ENCODE data around the gene IL22RA2.

IL22RA2 gene

DNA sequence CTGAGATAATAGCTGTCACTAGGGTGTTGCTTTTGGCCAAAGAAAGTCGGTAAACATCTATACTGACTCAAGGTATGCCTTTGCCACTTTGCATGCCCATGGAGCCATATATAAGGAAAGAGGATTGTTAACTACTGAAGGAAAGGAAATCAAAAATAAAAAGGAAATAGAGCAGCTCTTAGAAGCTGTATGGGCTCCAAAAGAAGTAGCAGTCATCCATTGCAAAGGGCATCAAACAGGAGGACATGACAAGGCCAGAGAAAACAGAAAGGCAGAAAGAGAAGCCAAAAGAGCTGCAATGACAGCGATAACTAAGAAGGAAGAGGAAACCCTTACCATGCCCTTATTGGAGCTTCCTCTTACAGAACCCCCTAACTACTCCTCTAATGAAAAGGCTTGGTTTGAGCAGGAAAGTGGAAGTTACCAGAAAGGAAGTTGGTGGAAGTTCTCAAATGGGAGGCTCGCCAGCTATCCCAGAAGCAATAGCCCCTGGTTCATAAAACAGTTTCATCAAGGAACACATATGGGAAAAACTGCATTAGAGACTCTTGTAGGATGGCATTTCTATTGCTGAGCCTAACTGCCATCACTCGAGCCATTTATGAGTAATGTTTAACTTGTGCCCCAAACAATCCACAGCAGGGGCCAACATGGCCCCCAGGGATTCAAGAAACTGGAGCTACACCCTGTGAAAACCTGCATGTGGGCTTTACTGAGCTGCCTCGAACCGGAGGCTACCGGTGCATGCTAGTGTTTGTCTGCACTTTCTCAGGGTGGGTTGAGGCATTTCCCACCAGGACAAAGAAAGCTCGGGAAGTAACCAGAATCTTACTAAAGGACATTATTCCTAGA lies 7.0 kb downstream of the IL22RA2 start:
- DNase-seq (ENCODE audit: low read depth) = no peak

DNA sequence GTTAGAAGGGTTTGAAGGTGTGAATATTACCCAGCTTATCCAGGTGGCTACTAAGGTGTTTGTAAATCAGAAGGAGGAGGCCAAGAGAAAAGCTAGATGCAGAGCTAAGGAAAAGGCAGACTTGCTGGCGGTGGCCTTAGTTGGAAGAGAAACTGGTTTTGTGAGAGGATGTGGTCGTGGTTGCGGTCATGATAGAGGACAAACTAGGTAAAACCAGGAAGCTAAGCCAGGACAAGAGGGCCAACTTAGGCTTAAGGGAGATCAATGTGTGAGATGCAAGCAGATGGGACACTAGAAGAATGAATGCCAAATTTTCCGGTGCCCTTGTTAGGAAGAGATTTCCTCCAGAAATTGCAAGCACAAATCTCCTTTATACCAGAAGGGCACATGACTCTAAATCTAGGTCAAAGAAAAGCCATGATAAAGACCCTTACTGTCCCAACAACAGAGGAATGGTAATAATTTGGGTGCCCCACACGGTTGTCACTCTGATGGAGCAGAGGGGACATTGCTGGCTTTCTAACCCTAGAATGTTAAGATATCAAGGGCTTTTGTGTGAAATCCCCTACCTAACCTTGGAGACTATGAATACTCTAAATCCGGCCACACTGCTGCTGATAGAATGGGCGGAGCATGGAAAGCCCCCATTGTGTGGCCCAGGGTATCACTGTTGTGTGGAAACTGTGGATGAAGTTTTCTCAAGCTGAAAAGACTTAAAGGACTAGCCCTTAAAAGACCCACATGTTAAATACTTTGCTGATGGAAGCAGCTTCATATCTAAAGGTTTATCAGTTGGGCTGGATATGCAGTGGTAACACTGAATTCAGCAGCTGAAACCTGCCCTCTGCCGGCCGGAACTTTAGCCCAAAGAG lies 7.8 kb downstream of the IL22RA2 start:
- DNase-seq (ENCODE audit: low read depth) = no peak

DNA sequence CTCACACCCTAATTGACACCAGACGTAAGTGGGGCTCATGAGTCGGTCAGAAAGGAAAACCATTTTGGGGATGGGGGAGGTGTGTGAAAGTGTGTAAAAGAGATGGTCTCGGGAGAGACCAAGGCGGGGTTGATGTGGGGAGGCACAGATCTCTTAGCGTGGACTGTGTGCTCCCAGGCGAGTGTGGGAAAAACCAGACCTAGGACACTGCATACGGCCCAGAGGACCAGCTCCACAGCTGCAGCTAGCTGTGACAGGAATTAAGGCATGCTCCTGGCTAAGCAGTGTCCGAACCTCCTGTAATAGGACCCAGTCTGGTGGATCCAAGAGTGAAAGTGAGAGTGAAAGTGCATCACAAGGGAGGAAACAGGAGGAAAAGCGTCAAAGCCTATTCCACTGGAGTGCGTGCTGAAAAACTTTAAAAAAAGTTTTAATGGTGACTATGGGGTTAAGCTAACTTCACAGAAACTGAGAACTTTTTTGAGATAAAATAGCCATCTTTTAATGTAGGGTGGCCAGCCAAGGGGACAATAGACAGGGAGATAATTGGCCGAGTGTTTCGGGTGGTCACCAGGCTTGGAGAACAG lies 9.6 kb downstream of the IL22RA2 start:
- no peak for DNase-seq (ENCODE audit: low read depth)

DNA sequence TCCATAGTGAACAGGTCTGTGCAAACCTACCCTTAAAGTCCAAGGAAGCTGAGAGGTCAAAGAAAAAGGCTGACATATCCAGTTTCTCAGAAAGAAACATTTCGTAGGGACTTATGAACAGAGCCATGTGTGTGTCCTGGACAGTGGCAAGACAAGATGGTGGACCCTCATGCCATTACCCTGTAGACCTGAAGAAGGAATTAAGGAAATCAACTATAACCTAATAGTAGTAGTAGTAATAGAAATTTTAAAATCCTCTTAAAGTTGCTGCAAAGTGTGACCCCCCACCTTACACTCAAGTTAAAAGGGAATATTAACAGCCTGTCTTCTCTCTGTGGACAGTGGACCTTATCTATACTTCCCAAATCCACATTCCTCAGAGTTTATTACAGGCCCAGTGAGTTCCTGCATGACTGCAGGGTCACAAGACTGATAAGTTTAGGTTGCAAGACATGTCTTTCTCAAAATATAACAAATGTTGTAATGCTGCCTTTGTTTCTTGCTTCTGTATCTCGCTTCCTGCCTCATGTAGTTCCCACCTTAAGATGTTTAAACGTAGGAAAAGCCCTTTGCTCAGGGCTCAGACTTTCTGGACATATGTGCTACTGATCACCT lies 10.6 kb downstream of the IL22RA2 start:
- no peak for DNase-seq (ENCODE audit: low read depth)

DNA sequence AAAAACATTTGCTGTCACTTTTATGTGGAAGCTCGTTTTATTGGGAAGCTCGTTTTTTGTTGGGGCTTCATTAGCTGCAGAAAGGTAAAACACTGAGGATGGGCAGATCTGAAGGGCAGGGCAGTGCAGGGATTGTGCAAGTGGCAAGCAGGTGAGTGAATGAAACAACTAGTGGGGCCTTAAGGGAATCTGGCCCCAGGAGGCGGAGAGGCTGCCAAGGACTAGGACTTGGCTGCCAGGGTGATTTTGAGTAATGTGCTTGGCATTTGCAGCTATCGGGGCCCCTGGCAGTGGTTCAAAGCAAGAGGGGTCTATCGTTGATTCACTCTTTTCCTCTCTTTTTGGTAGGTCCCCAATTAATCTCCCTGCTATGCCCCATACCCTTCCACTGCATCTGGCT lies 11.5 kb downstream of the IL22RA2 start:
- DNase-seq (ENCODE audit: low read depth) = no peak

DNA sequence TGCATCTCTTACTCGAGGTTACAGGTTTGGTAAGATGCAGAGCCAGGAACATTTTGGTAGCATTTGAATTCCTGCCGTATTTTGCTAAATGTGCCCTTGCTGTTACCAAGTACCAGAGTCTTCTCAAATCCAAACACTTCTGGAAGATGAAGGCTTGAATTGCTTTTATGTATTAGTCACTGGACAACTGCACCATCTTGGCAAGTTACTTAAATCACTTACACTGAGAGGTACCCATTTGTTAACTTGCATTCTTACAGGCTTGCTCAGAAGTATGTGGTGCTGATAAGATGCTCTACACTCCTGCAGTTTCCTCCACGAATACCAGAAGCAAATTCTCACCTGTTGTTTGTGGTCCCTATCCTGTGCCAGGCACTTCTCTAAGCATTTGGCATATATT lies 12.7 kb downstream of the IL22RA2 start:
- DNase-seq (ENCODE audit: low read depth) = no peak

DNA sequence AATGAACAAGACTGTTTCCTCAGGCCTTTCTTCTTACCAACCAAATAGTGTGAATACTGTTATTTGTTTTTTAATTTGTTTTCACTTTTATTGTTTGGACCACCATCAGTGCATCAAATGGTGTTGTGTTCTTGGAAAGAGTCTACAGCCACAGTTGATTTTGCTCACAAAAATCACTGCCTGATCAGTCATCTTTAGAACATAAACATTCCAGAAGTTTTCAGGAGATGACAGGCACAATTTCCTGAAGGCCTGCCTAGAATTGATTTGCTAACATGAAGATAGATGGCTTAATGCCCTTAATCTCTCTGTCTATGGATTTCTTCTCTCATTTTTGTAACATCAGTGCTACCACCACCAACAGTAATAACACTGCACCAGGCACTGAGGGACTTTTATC lies 13.5 kb downstream of the IL22RA2 start:
- DNase-seq (ENCODE audit: low read depth) = no peak

DNA sequence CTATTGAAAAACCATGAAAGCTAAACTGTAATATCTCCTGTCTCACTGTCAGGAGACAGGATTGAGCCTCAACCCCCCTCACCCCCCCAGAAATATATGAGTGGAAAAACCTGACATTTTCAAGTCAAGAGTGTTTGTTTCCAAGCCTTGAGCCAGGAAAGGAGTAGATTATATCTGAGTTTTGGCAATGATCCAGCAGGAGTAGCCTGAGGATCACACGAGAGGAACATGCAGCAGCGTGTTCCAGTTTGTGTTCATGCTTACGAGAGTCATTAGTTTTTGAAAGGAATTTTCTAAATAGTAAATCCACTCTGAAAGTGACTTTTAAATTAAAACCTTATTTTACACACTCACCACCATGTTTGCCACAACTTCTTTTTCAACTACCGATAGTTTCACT lies 15.8 kb downstream of the IL22RA2 start:
- no peak for DNase-seq (ENCODE audit: low read depth)

DNA sequence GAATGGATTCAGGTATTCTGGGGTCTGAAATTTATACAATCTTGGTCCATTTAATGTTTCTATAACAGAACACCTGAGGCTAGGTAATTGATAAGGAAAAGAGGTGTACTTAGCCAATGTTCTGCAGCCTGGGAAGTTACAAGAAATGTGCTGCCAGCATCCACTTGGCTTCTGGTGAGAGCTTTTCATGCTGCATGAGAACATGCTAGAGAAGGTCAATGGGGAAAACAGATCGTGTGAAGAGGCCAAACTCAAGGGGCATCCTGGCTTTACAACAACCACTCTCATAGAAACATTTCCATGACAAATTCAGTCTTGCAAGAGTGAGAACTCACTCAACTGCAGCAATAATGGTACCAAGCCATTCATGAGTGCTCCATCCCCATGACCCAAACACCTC lies 16.8 kb downstream of the IL22RA2 start:
- no peak for DNase-seq (ENCODE audit: low read depth)

DNA sequence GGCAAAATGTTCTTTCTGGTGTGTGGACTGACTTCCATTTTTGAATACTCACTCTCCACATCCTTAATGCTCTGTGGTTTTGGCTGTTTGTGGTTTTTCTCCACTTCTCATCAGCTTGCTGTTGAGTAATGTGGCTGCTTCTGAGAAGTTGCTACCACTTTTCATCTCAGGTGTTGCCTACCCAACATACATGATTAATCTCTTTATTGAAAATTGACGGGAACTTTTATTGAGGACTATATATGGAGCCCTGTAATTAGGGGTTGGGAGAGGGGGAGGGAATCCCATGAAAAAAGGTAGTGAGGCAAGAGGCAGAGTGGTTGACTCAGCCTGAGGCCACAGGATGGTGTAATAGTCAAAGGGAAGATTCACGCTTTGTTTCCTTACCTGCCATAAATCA lies 17.6 kb downstream of the IL22RA2 start:
- DNase-seq (ENCODE audit: low read depth) = no peak

DNA sequence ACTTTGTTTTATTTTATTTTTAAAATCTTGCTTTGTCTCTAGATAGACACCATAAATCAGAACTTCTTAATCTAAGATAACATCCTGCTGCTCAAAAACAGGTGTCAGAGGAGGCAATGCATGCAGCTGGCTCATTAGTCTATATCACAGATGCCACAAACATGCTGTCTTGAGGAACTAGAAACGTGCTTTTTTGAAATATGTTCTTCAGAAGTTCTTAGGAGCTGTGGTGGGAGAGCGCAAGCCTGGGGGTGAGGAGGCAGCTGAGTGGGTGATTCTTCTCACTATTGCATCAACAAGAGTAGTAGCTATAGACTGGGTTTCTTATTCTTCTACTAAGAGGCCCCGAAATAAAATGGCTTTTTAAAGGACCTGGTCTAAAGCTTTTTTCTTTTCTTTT lies 23.4 kb downstream of the IL22RA2 start:
- DNase-seq (ENCODE audit: low read depth) = no peak

DNA sequence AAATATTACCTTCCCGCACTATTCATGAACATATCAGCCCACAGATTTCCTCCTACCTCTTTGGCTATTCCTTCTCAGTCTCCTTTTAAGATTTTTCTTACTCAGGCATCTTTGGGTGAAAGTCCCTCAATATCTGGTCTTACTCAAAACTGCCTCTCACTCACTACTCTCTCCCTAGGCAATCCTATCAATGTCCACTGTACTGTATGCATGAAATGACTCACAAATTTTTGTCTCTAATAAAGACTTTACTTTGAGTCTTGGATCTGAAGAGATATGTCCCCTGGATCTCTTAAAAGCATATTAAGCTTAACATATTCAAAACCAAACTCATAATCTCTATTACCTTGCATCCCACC lies 24.4 kb downstream of the IL22RA2 start:
- DNase-seq (ENCODE audit: low read depth) = no peak

DNA sequence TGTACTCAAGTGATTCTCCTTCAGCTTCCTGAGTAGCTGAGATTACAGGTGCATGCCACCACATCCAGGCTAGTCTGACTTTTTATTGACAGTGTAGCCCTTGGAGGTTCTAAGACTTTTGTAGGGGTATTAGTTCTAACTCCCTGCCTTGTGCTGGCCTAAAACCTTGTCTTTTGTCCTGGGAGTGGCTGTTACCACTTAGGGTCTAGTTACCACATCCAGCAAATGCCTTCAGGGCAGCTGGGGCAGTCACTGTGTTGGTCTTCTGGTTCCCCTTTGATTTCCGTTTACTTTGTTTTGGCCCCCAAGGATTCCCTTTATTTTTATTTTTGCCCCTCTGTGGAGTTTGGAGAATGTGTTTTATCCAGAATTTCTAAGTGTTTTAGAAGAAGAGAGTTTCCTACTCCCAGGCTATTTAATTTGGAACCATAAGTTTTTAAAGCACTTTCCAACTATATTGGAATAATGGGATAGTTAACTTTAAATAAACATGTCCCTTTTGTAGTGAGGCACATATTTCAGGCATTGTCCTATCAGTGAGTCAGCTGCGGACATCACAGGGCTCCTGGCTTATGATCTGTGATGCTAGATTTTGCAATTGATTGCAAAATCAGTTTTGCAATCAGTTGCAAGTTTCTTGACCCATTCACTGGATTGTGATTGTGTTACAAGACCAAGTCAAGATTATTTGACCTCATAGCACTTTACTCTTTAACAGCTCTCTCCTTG lies 25.0 kb downstream of the IL22RA2 start:
- no peak for DNase-seq (ENCODE audit: low read depth)

DNA sequence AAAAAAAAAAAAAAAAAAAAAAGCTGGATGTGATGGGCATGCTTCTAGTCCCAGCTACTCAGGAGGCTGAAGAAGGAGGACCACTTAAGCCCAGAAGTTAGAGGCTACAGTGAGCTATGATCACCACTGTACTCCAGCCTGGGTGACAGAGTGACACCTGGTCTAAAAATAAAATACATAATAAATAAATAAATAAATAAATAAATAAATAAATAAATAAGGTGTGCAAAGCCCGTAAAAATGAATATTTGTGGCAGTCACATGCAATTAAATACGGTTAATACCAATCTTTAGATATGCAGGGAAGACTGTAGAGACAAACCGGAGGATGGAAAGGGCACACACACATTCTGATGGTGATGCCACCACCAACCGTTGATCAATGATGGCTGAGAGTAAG lies 26.2 kb downstream of the IL22RA2 start:
- DNase-seq (ENCODE audit: low read depth) = no peak

DNA sequence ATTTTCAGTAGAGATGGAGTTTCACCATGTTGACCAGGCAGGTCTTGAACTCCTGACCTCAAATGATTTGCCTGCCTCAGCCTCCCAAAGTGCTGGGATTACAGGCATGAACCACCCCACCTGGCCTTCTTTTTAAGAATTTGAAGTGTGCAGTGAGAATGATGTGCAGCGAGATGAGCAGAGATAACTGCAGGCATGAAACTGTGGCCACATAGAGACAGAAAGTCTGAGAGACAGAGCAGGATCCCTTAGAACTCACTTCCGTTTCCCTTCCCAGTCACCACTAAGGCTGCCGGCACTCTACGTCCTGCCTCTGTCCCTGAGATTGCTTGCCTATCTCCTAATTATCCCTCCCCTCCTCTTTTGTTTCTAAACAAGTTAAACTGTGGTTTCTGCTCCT lies 27.2 kb downstream of the IL22RA2 start:
- no peak for DNase-seq (ENCODE audit: low read depth)

DNA sequence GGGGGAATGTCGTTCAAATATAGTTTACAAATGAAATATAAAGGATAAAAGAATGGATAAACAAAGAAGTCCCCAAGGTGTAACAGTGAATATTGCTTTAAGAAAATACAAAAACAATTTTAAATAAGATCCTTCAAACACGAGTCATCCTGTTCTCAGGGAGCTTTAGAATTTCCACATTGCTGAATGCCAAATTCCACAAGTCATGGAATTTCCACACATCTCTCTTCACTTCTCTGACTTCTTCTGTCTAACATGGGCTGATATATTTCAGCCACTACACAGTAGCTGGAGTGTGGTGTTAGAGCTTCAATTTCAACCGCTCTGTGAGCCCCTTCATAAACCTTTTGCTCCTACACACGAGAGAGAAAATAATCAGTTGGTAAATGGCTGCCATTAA lies 28.0 kb downstream of the IL22RA2 start:
- DNase-seq (ENCODE audit: low read depth) = no peak

DNA sequence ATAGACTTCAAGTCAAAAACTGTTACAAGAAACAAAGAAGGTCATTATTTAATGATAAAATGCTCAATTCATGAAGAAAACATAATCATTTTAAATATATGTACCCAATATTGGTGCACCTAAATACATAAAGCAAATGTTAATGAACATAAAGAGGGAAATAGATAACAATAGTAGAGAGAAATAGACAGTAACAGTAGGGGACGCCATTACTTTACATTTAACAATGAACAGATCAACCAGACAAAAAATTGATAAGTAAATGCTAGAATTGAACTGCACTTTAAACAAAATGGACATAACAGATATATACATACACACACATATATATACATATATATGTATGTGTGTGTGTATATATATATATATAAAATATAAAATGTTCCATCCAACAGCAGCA lies 37.4 kb downstream of the IL22RA2 start:
- DNase-seq (ENCODE audit: low read depth) = no peak

DNA sequence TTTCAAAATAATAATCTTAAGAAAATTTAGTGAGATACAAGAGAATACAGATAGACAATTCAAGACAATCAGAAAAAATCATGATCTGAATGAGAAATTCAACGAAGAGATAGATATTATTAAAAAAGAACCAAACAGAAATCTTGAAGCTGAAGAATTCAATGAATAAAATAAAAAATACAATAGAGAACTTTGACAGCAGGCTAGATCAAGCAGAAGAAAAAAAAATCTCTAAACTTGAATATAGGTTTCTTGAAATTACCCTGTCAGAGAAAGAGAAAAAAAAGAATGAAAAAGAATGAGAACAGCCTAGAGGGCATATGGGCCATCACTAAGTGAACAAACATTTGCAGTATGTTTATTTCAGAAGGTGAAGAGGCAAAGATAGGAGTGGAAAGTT lies 39.0 kb downstream of the IL22RA2 start:
- DNase-seq (ENCODE audit: low read depth) = no peak

DNA sequence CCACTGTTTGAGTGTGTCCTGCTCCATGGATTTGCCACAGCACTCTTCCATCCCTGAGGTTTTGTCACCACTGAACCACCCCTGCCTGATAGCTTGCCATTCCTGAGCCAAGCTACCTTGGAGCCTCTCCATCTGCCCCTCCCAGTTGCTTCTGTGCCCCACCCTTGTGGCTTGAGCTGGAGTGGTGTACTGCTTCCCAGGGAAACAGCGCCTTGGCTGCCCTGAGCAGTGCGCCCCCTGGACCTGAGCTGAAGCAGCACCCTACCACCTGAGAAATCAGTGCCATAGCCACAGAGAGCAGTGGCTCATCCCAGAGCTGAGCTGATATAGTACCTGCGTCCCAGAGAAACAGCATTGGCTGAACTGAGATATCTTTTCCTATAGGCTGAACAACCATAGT lies 40.3 kb downstream of the IL22RA2 start:
- no peak for DNase-seq (ENCODE audit: low read depth)

DNA sequence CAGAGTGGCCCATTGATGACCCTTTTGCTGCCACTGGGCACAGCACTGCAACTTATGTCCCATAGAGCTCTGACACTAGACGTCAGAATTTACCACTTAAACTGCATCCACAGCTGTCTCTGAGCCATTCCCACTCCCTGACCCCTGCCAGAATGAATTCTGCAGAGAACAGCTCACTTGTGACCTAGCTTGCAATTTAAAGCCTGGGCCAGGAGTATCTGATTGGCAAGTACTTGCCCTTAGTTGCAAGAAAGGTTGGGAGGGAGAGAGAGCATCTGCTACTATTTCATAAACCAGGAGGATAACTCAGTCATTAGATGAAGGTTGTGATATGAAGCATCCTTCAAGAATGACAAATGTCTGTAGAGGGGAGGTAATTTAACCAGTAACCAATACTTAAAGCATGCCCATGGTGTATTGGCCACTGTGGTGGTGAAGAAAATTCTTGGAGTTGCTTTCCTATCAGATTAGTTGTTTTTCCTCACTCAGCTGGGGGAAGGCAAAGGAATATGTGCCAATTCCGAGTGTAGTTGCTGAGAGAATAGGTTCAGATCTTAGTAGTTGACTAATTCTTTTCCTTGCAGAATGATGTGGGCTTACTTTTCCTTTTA lies 46.5 kb downstream of the IL22RA2 start:
- no peak for DNase-seq (ENCODE audit: low read depth)

DNA sequence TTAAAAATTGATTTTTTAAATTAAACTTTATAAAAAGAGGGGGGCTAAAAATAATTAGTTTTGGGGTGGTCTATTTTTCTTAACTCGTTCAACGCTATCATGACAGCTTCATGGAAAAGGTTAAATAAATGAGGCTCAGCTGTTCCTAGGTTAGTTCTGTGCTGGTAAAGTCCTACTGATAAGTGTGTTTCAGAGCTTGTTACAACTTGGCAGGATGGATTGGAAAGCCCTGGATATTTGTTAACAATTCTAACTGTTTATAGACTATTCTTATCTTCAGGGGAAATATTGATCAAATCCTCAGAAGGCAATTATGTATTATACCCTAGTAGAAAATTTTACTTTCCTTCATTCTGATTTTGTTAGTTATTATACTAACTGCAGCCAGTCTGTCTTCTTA lies 50.4 kb downstream of the IL22RA2 start:
- DNase-seq (ENCODE audit: low read depth) = no peak

DNA sequence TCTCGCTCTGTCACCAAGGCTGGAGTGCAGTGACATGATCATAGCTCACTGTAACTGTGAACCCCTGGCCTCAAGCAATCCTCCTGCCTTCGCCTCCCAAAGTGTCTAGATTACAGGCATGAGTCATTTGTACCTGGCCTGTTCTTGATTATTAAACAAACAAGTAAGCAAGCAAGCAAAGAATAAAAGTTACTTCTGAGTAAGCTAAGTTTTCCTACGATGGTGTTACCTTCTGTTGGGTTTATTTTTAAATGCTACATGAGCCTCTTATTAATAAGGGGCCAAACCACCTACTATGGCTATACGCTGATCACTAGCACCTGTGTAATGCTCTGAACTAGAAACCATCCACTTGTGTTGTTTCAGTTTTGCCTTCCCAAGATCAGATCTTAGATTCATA lies 50.8 kb downstream of the IL22RA2 start:
- no peak for DNase-seq (ENCODE audit: low read depth)
